GM19468 (cell line): ENCODE data around the gene MTPN.

Source experiments
- ATAC-seq: cut with Tn5 transposase; IDR thresholded peaks from one replicate; pipeline ENCODE4 v1.9.1; 2021; ENCODE audit warnings: mild to moderate bottlenecking, moderate library complexity, moderate number of reproducible peaks; ENCODE audit not compliant: unreplicated experiment; ENCODE audit errors: extremely low read depth

MTPN gene

DNA sequence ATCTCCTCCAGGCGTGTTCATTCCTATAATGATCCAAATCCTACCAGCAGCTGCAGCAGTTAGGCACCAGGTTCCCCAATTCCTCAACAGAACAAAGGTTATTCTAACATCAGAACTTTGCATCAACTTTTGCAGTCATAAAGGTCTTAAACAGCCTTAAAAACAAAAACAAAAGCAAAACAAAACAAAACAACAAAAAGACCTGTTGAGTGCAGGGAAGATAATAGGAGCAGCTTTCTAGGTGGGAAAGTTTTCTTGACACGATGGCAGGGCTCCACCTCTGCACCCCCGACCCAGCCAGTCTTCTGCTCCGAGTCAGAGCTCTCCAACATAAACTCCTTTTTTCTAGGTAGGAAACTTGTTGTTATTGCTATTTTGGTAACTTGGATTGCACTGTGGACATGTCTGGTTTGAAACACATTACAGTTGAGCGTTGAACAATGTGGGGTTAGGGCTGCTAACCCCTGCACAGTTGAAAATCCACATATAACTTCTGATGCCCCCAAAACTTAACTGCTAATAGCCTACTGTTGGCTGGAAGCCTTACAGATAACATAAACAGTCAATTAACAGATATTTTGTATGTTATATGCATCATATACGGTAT is 77.6 kb downstream of the MTPN start:
- no peak for ATAC-seq

DNA sequence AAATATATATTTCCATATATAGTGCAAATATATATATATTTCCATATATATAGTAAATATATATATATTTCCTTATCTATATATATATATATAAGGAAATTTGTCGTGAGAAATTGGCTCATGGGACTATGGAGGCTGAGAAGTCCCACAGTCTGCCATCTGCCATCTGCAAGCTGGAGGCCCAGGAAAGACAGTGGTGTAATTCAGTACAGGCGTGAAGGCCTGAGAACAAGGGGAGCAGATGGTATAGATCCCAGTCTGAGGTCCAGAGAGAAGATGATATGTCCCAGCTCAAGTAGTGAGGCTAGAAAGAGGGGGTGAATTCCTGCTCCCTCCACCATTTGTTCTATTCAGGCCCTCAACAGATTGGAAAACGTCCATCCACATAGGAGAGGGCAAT is 78.9 kb downstream of the MTPN start:
- no peak for ATAC-seq

DNA sequence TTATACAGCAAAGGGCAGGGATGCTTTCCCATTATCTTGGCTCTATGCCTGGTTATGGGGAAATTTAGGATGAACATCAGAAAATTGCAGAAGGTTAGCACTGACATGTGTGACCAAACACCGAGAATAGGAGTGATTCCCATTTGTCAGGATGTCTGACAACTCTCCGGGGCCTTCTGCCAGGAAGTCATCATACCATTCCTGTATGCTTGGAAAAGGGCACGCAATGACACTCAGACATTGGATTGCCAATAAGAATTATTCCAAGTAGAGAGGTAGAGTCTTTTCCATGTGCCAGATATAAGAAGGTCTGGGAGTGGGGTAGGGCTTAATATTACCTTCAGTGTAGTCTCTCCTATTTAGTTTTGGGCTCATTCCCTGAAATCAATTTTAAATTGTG is 82.3 kb downstream of the MTPN start:
- no peak for ATAC-seq

DNA sequence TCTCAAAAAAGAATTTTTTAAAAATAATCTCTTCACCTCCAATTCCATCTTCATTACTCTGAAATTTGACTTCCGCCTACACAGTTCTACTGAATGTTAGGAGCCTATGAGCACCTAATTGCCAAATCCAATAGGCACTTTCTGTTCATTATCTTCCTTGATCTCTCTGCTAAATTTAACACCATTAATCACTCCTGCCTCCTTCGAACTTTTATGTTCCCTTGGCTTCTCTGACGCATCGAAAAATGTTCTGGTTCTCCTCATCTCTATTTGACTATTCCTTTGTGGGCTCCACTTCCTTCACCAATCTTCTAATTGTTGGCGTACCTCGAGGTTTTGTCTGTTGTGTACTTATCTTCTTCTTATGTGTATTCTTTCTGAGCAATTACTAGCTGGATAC is 87.3 kb downstream of the MTPN start:
- ATAC-seq = no peak

DNA sequence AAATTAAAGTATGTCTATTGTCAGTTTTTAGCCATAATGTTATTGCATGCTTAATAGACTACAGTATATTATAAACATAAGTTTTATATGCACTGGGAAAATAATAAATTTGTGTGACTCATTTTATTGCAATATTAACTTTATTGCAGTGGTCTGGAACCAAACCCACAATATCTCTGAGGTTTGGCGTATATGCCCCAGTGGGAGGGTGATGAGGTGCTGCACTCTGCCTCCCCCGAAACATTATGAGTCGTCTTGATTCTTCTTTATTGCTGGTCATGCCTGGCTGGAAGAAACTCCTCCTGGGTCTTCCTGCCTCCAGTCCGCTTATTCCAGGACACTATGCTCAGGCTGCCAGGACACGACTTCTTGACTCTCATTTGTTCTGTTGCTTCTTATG is 88.4 kb downstream of the MTPN start:
- ATAC-seq = no peak

DNA sequence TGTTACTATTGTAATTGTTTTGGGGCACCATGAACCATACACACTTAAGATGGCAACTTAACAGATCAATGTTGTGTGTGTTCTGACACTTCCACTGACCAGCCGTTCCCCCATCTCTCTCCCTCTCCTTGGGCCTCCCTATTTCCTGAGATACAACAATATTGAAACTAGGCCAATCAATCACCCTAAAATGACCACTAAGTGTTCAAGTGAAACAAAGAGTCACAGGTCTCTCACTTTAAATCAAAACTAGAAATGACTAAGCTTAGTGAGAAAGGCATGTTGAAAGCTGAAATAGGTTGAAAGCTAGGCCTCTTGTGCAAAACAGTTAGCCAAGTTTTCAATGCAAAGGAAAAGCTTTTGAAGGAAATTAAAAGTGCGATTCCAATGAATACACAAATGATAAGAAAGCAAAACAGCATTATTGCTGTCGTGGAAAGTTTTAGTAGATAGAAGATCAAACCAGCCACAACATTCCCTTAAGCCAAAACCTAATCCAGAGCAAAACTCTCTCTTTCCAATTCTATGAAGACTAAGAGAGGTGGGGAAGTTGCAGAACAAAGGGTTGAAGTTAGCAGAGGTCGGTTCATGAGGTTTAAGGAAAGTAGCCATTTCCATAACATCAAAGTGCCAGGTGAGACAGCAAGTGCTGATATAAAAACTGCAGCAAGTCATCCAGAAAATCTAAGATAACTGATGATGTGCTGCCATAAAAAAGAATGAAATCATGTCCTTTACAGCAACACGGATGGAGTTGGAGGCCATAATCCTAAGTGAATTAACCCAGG is 90.6 kb downstream of the MTPN start:
- no peak for ATAC-seq

DNA sequence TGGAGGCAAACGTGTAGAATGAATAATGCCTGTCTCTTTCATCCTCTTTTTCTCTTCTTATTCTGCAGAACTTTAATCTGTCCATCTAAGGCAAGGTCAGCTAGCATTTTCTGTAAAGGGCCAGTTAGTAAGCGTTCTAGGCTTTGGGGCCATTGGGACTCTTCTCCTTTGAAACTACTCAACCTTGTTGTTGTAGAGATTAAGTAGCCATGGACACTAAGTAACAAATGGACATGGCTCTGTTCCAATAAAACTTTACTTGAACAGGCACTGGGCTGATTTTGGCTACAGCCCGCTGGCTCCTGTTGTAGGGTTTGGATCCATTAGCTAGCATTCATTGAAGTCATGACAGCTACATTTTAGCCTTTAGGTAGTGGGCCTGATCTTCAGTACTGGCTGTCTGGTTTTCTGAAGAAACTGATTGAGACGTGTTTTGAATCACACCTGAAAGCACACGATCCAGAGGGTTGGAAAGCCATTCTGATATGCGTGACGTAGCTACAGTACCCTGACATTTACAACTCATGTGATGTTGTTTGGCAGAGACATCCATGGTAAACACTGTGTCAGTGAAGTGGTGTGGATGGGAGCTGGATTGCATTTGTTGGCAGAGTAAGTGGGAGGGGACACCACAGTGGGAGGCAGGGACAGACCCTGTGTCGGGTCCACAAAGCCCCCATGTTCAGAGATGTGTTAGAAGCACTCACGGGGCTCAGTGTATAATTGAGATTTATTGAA is 92.5 kb downstream of the MTPN start:
- ATAC-seq = no peak

DNA sequence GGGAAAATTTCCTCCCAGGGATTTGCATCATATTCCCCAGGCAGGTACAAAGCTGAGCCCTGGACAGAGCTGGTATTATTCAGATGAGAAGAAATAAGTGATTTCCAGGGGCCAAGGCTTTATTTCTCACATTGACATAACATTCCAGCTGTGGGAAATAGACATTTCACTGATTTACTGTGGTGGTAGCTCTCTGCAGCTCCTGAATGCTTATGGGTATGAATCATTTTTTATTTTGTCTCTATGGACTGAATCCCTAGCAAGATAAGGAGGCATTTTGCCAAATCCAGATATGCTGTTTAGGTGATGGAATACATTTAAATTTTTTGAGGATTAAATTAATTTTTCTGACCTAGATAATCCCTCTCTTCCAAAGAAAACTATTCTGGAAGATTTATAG is 97.9 kb downstream of the MTPN start:
- ATAC-seq = no peak

DNA sequence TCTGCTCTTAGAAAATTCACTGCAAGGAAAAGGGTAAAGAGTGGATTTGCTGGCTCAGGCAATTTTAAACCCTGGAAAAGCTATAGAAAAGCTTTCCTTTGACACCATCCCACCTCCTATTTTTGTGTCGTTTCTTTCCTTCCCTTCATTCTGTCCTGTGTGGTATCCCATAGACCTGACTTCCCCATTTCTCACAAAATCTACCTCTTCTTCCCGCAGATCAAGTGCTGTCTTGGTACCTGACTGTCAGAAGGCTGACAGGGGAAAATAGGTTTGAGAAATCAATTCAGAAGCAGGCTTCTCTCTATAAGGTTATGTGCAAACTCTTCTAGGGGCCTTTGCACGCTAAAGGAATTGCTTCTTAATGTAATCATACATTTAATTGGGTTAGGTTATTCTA is 98.9 kb downstream of the MTPN start:
- ATAC-seq = no peak

DNA sequence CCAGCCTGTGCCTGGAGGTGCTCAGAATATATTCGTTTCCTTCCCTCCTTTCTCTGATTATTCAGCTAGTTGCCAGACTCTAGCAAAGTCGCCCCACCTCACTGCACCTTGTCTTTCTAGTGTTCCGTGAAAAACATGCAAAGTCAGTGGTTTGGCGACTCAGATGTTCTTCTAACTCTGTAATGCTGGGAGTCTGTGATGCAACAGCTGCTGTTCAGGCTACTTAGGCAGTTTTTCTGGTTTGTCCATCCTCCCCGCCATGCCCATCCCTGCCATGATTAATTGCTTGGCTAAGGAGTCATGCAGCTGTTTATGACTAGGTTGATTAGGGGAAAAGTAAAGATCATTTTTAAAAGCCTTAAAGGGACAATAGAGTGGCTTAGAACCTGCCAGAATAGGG is 99.4 kb downstream of the MTPN start:
- no peak for ATAC-seq
